IMR-90 (cell line): ENCODE data around the gene TLR1. TPM values are rescaled to one million over a fixed set of nuclear protein-coding genes. Genes with fewer than 3 reads are reported as not detected.
A peak's percentile ranks its signal among the peaks of the same experiment; 100 is the strongest.

Experiments used
- ATAC-seq: fragments of 200-7000 bp; cut with Tn5 transposase; 2 replicates; pipeline ENCODE4 v1.9.1; 2020; ENCODE audit warnings: low read depth, mild to moderate bottlenecking, moderate library complexity
- BruUV-seq: library from RNA; stranded (reverse); fragments of 400-500 nt; replicated peaks from 2 replicates; lab custom pipeline; 2021; lab: Mats Ljungman, UMichigan
- CTCF ChIA-PET: fragments of 300-600 bp; formaldehyde crosslinking; extraction: SDS; loops from one replicate; lab custom pipeline; 2021; ENCODE audit warnings: antibody characterized with exemption; lab: Yijun Ruan, JAX
- POLR2A ChIA-PET: fragments of 300-600 bp; sonication (Branson Sonifier 250); formaldehyde crosslinking; loops from one replicate; lab custom pipeline; 2022; ENCODE audit warnings: antibody characterized with exemption; ENCODE audit not compliant: unreplicated experiment; lab: Charles Lee
- DNase-seq: peaks from one replicate; pipeline ENCODE4 v3.0.0; 2013
- H2AFZ ChIP-seq: replicated peaks from 2 replicates; pipeline ENCODE3; 2013; ENCODE audit warnings: low read length, mild to moderate bottlenecking; ENCODE audit not compliant: poor library complexity
- H2AK5ac ChIP-seq: 2 replicates; pipeline ENCODE4 v1.6.1; 2013; ENCODE audit warnings: low read depth, low read length, inconsistent platforms
- H2AK9ac ChIP-seq: replicated peaks from 2 replicates; pipeline ENCODE3; 2013; ENCODE audit warnings: mild to moderate bottlenecking, low read depth, low read length, moderate library complexity; ENCODE audit not compliant: poor library complexity
- H2BK120ac ChIP-seq: 2 replicates; pipeline ENCODE4 v1.6.1; 2013; ENCODE audit warnings: low read depth, low read length, inconsistent platforms
- H2BK15ac ChIP-seq: 3 replicates; pipeline ENCODE4 v1.6.1; 2013; ENCODE audit warnings: low read depth, low read length, inconsistent platforms
- H2BK20ac ChIP-seq: 2 replicates; pipeline ENCODE4 v1.6.1; 2013; ENCODE audit warnings: low read depth, mild to moderate bottlenecking, inconsistent platforms, low read length, moderate library complexity
- H2BK5ac ChIP-seq: 2 replicates; pipeline ENCODE4 v1.6.1; 2013; ENCODE audit warnings: mild to moderate bottlenecking, low read depth, low read length, inconsistent platforms; ENCODE audit not compliant: poor library complexity, severe bottlenecking
- H3K14ac ChIP-seq: replicated peaks from 2 replicates; pipeline ENCODE4 v1.6.1; 2013; ENCODE audit warnings: low read depth, low read length, inconsistent platforms
- H3K18ac ChIP-seq: 2 replicates; pipeline ENCODE4 v1.6.1; 2013; ENCODE audit warnings: low read depth, low read length, control low read depth
- H3K23ac ChIP-seq: 2 replicates; pipeline ENCODE4 v1.6.1; 2013; ENCODE audit warnings: low read depth, low read length, inconsistent platforms
- H3K27ac ChIP-seq: 2 replicates; pipeline ENCODE4 v1.5.1; 2013; ENCODE audit warnings: mild to moderate bottlenecking, control low read depth, low read length; ENCODE audit not compliant: insufficient read depth
- H3K27me3 ChIP-seq: 2 replicates; pipeline ENCODE4 v1.6.1; 2013; ENCODE audit warnings: low read length; ENCODE audit not compliant: control insufficient read depth, insufficient read depth
- H3K36me3 ChIP-seq: 2 replicates; pipeline ENCODE4 v1.6.1; 2013; ENCODE audit warnings: low read length, mixed read lengths; ENCODE audit not compliant: control insufficient read depth, insufficient read depth
- H3K4ac ChIP-seq: 2 replicates; pipeline ENCODE4 v1.6.1; 2013; ENCODE audit warnings: low read depth, low read length, inconsistent platforms
- H3K4me1 ChIP-seq: 2 replicates; pipeline ENCODE4 v1.6.1; 2013; ENCODE audit warnings: low read length, mixed read lengths; ENCODE audit not compliant: control insufficient read depth, insufficient read depth
- H3K4me2 ChIP-seq: 2 replicates; pipeline ENCODE4 v1.6.1; 2013; ENCODE audit warnings: low read depth, mild to moderate bottlenecking, control low read depth, low read length, moderate library complexity
- H3K4me3 ChIP-seq: 2 replicates; pipeline ENCODE4 v1.5.1; 2013; ENCODE audit warnings: low read depth, mild to moderate bottlenecking, control low read depth, low read length, moderate library complexity; ENCODE audit not compliant: insufficient read depth
- H3K56ac ChIP-seq: 2 replicates; pipeline ENCODE4 v1.6.1; 2013; ENCODE audit warnings: low read length, inconsistent platforms; ENCODE audit not compliant: insufficient read depth; ENCODE audit errors: extremely low read depth
- H3K79me1 ChIP-seq, 2 experiments: 2 replicates each; pipeline ENCODE4 v1.6.1; 2013; ENCODE audit warnings: low read length in 2 of 2, inconsistent platforms in 1 of 2, low read depth in 1 of 2
- H3K9ac ChIP-seq: 2 replicates; pipeline ENCODE4 v1.6.1; 2013; ENCODE audit warnings: low read depth, low read length, control low read depth
- H3K9me1 ChIP-seq: 2 replicates; pipeline ENCODE4 v1.6.1; 2013; ENCODE audit warnings: low read length, inconsistent platforms; ENCODE audit not compliant: insufficient read depth
- H3K9me3 ChIP-seq: 2 replicates; pipeline ENCODE4 v1.6.1; 2013; ENCODE audit warnings: low read length; ENCODE audit not compliant: control insufficient read depth, insufficient read depth
- H4K20me1 ChIP-seq: 2 replicates; pipeline ENCODE4 v1.6.1; 2013; ENCODE audit warnings: low read length, inconsistent platforms; ENCODE audit not compliant: insufficient read depth
- H4K5ac ChIP-seq: 2 replicates; pipeline ENCODE4 v1.6.1; 2013; ENCODE audit warnings: mild to moderate bottlenecking, low read depth, low read length, control low read depth
- H4K8ac ChIP-seq, 2 experiments: 2 replicates each; pipeline ENCODE4 v1.6.1; 2013; ENCODE audit warnings: low read depth in 2 of 2, low read length in 2 of 2, control low read depth in 1 of 2, inconsistent platforms in 1 of 2
- H4K91ac ChIP-seq: 2 replicates; pipeline ENCODE4 v1.6.1; 2013; ENCODE audit warnings: low read depth, low read length, inconsistent platforms; ENCODE audit not compliant: insufficient read depth
- BHLHE40 ChIP-seq: fragments of 150-350 bp; IDR thresholded peaks from 2 replicates; pipeline ENCODE4 v1.6.1; 2016; ENCODE audit warnings: mild to moderate bottlenecking, low read depth, low read length
- CEBPB ChIP-seq: IDR thresholded peaks from 2 replicates; pipeline ENCODE4 v1.6.1; 2012; ENCODE audit warnings: low read depth, low read length, improper control_type of control experiment
- CHD1 ChIP-seq: IDR thresholded peaks from 2 replicates; pipeline ENCODE4 v1.6.1; 2012; ENCODE audit warnings: low read depth, low read length, improper control_type of control experiment
- FOS ChIP-seq: fragments of 150-350 bp; IDR thresholded peaks from 2 replicates; pipeline ENCODE4 v1.6.1; 2016; ENCODE audit warnings: low read depth, low read length
- MAFK ChIP-seq: IDR thresholded peaks from 2 replicates; pipeline ENCODE4 v1.6.1; 2012; ENCODE audit warnings: low read depth, low read length, improper control_type of control experiment
- MAZ ChIP-seq: IDR thresholded peaks from 2 replicates; pipeline ENCODE4 v1.6.1; 2012; ENCODE audit warnings: low read depth, mild to moderate bottlenecking, low read length, improper control_type of control experiment, moderate library complexity, borderline replicate concordance
- NFE2L2 ChIP-seq: fragments of 150-350 bp; IDR thresholded peaks from 2 replicates; pipeline ENCODE4 v1.6.1; 2016; ENCODE audit warnings: low read depth, mild to moderate bottlenecking, low read length
- POLR2A ChIP-seq: IDR thresholded peaks from 2 replicates; pipeline ENCODE4 v1.6.1; 2012; ENCODE audit warnings: mild to moderate bottlenecking, low read depth, low read length
- RAD21 ChIP-seq: IDR thresholded peaks from 2 replicates; pipeline ENCODE4 v1.6.1; 2012; ENCODE audit warnings: low read length, improper control_type of control experiment
- RCOR1 ChIP-seq: IDR thresholded peaks from 2 replicates; pipeline ENCODE4 v1.6.1; 2012; ENCODE audit warnings: mild to moderate bottlenecking, low read length, improper control_type of control experiment; ENCODE audit not compliant: insufficient replicate concordance
- RFX5 ChIP-seq: IDR thresholded peaks from 2 replicates; pipeline ENCODE4 v1.8.0; 2012; ENCODE audit warnings: low read depth, mild to moderate bottlenecking, low read length, moderate library complexity
- SMC3 ChIP-seq: fragments of 150-350 bp; IDR thresholded peaks from 2 replicates; pipeline ENCODE4 v1.6.1; 2016; ENCODE audit warnings: low read depth, mild to moderate bottlenecking, antibody characterized with exemption, low read length, moderate library complexity
- WGBS, 2 experiments: methylation state at CpG; one replicate each; pipeline versions ENCODE4 v1.1.5 to v1.1.7; 2013; ENCODE audit warnings: missing lambda C conversion rate in 2 of 2; ENCODE audit not compliant: insufficient read length in 1 of 2; ENCODE audit errors: extremely low coverage in 2 of 2; 5-methylcytosine and 5-hydroxymethylcytosine counted together
- dilution Hi-C: fragments of 300-500 bp; cut with HindIII; formaldehyde crosslinking; loops from one replicate; pipeline ENCODE4 v1.14.3; 2018; ENCODE audit warnings: low sequenced_read_pairs; ENCODE audit not compliant: unreplicated experiment
- in situ Hi-C: fragments of 300-500 bp; cut with MboI; formaldehyde crosslinking; loops from 3 replicates; pipeline ENCODE4 v1.14.3; 2019; ENCODE audit warnings: low sequenced_read_pairs, inconsistent platforms, mixed read lengths
- intact Hi-C: fragments of 100-400 bp; cut with micrococcal nuclease; formaldehyde crosslinking; loops from 2 replicates; pipeline ENCODE4 v1.10.0; 2022
- polyA plus RNA-seq, 3 experiments: library from polyadenylated mRNA; depleted of rRNA; stranded (reverse); fragments of >200 nt; gene quantifications; 2 replicates each; pipeline ENCODE4 v1.2.3, GENCODE V29; 2012; ENCODE audit warnings: low replicate concordance in 1 of 3
- total RNA-seq: library from RNA; depleted of rRNA; stranded (reverse); fragments of >200 nt; gene quantifications from 2 replicates; pipeline ENCODE4 v1.2.3, GENCODE V29; 2012
- TF ChIP-seq, protein P1 (sequence below): conservative IDR thresholded peaks from 2 replicates; pipeline ENCODE4 v1.5.1; 2012; ENCODE audit warnings: mild to moderate bottlenecking, low read depth, low read length, improper control_type of control experiment
- TF ChIP-seq, protein P2 (sequence below): fragments of 150-350 bp; IDR thresholded peaks from 2 replicates; pipeline ENCODE4 v1.6.1; 2016; ENCODE audit warnings: low read depth, mild to moderate bottlenecking, low read length, moderate library complexity, borderline replicate concordance
- TF ChIP-seq, protein P3 (sequence below): fragments of 150-350 bp; IDR thresholded peaks from 2 replicates; pipeline ENCODE4 v1.6.1; 2017; ENCODE audit warnings: mild to moderate bottlenecking, antibody characterized with exemption, low read length, low read depth

The TLR1 gene
- total and polyA plus RNA-seq, 2 of the 4 experiments (the other 2 are of a cell fraction), result 0.24 to 1.1 TPM

DNA sequence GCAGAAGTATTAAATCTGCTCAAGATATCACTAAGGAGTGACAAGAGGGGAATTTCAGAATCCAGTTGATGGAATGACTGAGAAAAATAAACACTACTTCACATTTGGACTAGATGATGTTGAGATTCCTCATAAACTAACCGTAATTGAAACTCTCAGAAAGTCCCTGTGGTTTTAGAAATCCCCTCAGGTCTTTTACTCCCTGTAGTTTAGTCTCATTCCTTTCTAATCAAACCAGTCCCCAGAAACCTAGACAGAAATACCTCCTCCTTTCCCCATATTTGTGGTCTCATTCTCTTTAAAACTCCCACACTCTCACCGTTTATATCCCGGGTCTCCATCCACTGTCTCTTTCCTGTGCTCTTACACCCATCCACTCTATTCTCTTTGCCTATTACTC, 15.0 kb upstream of the TLR1 start:
- 47% methylated on average over 2 of the region's 3 CpGs; no CpG with 5 or more reads in 1 of the 2 experiments for WGBS, 2 experiments
- no peak overlapping the region for H3K9ac ChIP-seq
- BruUV-seq, result no TSS peak
- TF ChIP-seq RFX5 (no peak), MAZ (no peak), RCOR1 (no peak), POLR2A (no peak), CEBPB (no peak), SMC3 (no peak), CHD1 (no peak), FOS (no peak), RAD21 (no peak), BHLHE40 (no peak), NFE2L2 (no peak), MAFK (no peak)
- TF ChIP-seq, protein P1, sequence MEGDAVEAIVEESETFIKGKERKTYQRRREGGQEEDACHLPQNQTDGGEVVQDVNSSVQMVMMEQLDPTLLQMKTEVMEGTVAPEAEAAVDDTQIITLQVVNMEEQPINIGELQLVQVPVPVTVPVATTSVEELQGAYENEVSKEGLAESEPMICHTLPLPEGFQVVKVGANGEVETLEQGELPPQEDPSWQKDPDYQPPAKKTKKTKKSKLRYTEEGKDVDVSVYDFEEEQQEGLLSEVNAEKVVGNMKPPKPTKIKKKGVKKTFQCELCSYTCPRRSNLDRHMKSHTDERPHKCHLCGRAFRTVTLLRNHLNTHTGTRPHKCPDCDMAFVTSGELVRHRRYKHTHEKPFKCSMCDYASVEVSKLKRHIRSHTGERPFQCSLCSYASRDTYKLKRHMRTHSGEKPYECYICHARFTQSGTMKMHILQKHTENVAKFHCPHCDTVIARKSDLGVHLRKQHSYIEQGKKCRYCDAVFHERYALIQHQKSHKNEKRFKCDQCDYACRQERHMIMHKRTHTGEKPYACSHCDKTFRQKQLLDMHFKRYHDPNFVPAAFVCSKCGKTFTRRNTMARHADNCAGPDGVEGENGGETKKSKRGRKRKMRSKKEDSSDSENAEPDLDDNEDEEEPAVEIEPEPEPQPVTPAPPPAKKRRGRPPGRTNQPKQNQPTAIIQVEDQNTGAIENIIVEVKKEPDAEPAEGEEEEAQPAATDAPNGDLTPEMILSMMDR, result no peak
- TF ChIP-seq, protein P2, sequence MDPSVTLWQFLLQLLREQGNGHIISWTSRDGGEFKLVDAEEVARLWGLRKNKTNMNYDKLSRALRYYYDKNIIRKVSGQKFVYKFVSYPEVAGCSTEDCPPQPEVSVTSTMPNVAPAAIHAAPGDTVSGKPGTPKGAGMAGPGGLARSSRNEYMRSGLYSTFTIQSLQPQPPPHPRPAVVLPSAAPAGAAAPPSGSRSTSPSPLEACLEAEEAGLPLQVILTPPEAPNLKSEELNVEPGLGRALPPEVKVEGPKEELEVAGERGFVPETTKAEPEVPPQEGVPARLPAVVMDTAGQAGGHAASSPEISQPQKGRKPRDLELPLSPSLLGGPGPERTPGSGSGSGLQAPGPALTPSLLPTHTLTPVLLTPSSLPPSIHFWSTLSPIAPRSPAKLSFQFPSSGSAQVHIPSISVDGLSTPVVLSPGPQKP, result no peak
- TF ChIP-seq, protein P3, sequence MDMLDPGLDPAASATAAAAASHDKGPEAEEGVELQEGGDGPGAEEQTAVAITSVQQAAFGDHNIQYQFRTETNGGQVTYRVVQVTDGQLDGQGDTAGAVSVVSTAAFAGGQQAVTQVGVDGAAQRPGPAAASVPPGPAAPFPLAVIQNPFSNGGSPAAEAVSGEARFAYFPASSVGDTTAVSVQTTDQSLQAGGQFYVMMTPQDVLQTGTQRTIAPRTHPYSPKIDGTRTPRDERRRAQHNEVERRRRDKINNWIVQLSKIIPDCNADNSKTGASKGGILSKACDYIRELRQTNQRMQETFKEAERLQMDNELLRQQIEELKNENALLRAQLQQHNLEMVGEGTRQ, result no peak
- H2AK9ac ChIP-seq, result no peak overlapping the region
- H4K20me1 ChIP-seq, result no peaks in the 10 kb centered on the region
- no peaks in the 10 kb centered on the region for H3K27me3 ChIP-seq
- H3K4me2 ChIP-seq, result no peak overlapping the region; the same call in 1 of the 2 replicates
- ChIA-PET CTCF (no interaction called here), POLR2A (no interaction called here)
- H4K91ac ChIP-seq, result no peak overlapping the region
- intact Hi-C loops (no loop called here), in situ Hi-C loops (no loop called here), dilution Hi-C loops (no loop called here)
- no peak overlapping the region; the same call in 1 of the 2 replicates for H3K4ac ChIP-seq
- H3K18ac ChIP-seq, result peak overlapping the region; percentile 73; the same call in 1 of the 2 replicates
- H4K5ac ChIP-seq, result no peak overlapping the region
- H3K23ac ChIP-seq, result no peak overlapping the region
- H3K14ac ChIP-seq, result peak overlapping the region; percentile 1; the same call in 1 of the 2 replicates
- no peak overlapping the region for H3K4me3 ChIP-seq
- no peaks in the 10 kb centered on the region for H3K36me3 ChIP-seq
- no peaks in the 10 kb centered on the region for H3K79me1 ChIP-seq
- no peaks in the 10 kb centered on the region; the same call in 1 of the 2 replicates for H3K9me1 ChIP-seq
- peaks cover 7% of the 10 kb centered on the region; the same call in 1 of the 2 replicates for H3K9me3 ChIP-seq
- H3K56ac ChIP-seq, result no peak overlapping the region
- ATAC-seq, result no peak
- no peak overlapping the region for H3K27ac ChIP-seq
- H2BK5ac ChIP-seq, result peak overlapping the region; percentile 5
- peak overlapping the region; percentile 61; the same call in 1 of the 2 replicates for H2BK120ac ChIP-seq
- H2BK20ac ChIP-seq, result no peak overlapping the region
- H2BK15ac ChIP-seq, result no peak overlapping the region
- H3K4me1 ChIP-seq, result peaks cover 17% of the 10 kb centered on the region
- H2AFZ ChIP-seq, result no peak overlapping the region
- peak; percentile 73 for DNase-seq
- H2AK5ac ChIP-seq, result no peak overlapping the region
- no peak overlapping the region for H4K8ac ChIP-seq
